HG02884 (cell line): ENCODE data around the gene ABCA1.
"Not testable (repeated sequence)": the region's sequence is repeated elsewhere in the genome, so short reads cannot be mapped to it uniquely, and the experiment has no call there.

Source experiments
- ATAC-seq: cut with Tn5 transposase; IDR thresholded peaks from one replicate; pipeline ENCODE4 v1.9.1; 2021; ENCODE audit warnings: mild to moderate bottlenecking, moderate library complexity; ENCODE audit not compliant: unreplicated experiment

ABCA1 gene

DNA sequence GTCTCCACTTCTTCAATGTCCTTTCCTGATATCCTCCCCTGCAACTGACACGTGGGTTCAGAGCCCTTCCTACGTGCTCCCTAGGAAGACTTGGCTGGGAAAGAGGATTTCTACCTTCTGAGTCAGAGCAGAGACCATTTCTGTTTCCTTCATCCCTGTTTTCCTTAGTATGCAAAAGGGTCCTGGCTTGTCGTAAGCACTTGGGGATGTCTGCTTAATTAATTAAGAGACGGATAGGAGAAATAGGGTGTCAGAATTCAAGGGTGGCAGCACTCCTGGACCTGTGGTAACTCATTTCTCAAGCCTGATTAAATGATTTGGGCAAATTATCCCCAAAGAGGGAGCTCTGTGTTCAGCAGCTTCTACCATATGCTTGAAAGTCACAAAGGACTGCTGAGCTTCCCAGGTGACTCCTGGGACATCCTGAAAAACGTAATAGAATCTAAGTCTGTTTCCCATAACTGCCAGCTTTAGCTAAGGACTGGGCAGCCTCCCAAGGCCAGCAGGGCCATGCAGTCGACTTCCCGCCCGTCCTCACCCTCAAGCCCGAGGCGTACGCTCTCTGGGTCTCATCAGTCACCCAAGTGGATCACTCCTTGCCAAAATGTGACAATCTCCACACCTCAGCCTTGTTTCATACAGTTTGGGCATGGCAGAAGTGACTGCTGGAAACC is 20.5 kb downstream of the ABCA1 start:
- ATAC-seq, result no peak

DNA sequence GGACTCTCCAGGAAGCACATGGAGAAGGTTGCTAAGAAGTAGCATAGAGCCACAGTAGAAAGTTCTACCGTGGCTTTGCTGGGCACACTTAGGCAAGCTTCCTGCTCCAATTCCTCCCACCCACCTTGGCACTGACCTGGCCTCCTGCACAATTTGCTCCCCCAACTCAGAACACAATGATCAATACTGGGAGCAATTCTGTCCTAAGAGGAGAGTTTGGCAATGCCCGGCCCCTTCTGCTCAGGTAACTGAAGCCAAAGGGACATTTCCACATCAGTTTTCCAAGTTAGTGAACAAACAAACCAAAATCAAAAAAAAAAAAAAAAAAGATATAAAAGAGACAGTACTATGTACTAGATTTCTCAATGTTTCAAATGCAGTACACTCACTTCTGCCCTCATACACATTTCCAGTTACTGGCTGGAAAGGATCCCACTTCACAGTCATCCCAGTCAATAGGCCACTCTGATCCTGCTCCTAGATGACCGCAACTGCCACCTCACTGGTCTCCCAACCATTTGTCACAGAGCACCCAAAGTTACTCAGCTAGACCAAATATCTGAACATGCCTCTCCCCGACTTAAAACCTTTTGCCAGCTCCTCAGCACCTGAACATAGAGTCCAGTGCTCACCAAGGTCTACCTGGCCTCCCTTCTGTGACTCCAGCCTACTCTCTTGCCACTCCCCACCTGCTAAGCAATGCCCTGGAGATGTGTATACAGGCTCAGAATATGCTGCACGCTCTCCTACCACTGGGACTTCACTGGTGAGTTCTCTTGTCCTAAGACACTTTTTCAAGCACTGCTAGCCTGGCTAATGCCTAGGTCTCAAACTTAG is 21.3 kb downstream of the ABCA1 start:
- ATAC-seq, result no peak

DNA sequence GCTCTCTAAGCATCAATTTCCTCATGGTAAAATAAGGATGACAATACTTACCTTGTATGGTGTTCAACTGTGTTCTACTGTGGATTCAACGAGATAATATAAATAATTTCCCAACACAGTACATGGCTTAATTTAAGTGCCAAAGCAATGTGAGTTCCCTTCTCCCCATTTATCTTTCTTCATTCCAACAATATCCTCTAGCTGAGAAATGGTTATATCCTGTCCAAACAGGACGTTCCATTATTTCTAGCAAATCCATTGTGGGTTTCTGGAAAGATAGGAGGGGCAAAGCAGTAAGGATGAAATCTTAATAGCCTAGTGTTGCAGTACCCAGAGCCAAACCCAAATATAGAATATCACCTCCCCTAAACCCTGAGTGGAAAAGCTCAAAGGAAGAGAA is 22.0 kb downstream of the ABCA1 start:
- ATAC-seq, result no peak

DNA sequence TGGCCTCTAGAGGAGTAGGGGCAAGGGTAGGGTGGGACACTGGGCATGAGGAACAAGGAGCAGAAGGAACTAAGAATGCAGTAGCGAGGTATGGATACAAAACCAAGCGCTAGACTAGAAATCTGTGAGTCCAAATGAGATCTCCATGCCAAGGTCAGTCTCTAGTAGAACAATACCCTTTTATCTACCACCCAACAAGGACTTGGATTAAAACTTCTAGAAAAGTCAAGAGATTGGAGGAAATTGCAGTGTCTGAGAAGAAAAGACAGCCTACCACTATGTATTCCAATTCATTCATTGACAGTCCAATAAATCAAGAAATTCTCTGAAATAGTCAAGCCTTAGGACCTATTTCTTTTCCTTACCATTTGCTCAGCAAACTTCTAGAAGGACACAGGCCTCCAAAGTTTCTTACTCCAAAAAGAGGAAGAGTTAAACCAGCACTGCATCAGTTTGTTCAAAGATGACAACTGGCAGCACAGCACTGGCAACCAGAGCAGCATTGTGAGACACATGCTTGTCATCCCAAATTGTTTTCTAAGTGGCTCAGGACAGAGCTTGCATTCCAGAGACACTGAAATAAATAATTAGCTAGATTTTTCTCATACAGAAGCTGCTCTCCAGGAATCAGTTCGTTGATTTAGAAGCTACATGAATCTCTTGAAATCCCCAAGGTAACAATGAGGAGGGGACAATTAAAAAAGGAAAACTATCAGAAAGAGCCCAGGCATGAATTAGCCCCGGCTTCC is 22.6 kb downstream of the ABCA1 start:
- ATAC-seq, result no peak

DNA sequence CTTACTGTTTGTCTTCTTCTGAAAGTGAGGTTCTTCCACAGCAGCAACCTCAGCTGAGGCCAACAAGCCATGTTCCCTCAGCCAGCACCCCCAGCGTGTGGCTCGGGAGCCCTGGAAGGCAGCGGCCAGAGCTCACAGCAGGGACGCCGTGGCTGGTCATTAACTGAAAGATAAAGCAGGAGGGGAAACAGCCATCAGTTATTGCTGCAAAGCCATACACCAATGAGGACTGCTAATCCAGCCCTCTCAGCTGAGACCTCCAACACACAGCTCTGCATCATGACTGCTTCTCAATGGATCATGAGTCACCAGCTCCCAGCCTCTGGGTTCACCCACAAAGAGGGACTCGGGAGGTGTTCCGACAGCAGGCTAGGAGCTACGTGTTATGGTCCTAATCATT is 24.3 kb downstream of the ABCA1 start:
- no peak for ATAC-seq

GRCh38 chr9:104900871-104901270 is 27.1 kb downstream of the ABCA1 start:
- ATAC-seq, result no peak

- no peak for ATAC-seq
These were observed 27.6 kb downstream of the ABCA1 start for GRCh38 chr9:104900324-104900723.

DNA sequence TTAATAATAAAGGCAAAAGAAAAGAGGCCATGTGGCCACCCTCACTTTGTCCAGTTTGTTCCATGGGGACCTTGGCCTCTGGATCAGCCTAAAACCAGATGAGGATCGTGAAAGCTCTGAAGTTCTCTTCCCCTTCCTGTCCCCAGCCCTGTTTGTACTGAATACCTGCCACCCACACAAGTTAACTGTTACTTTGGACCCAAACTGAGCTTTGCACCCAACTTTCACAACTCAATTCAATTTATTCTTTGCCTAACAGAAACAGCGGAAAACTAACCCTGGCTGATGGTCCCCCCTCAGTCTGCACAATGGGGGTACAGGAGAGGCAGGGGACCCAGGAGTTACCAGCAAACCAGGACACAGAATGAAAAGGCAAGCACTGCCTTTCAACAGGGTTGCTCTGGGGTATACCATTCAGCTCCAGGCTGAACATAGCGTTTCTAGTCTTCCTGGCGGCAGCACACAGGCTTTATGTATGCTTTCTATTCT is 28.2 kb downstream of the ABCA1 start:
- no peak for ATAC-seq

DNA sequence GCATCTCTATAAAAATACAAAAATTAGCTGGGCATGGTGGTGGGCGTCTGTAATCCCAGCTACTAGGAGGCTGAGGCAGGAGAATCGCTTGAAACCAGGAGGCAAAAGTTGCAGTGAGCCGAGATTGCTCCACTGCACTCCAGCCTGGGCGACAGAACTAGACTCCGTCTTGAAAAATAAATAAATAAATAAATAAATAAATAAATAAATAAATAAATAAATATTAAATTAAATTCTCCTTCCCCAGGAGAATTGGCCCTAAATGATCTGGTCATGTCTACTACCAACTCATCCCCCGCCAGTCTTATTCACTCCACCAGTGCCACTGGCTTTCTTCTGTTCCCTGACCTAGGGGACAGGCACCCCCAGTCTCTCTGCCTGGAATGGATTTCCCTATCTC is 29.6 kb downstream of the ABCA1 start:
- ATAC-seq, result not testable (repeated sequence)

DNA sequence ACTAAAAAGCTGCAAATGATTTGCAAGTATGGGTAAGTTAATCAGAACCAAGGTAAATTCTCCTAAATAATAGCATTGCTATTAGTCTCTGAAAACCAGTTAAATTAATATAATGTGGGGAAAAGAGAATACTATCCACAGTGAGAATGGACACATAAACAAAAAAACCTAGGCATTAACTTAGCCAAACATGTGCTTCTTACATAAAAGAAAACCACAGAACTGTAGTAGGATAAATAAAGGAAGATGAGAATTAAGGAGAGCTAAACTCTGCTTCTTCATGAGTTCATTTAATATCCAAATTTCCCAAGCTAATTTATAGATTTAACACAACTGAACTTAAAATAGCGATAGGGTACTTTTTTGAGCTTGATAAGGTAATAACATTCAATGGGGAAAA is 31.8 kb downstream of the ABCA1 start:
- ATAC-seq, result no peak

DNA sequence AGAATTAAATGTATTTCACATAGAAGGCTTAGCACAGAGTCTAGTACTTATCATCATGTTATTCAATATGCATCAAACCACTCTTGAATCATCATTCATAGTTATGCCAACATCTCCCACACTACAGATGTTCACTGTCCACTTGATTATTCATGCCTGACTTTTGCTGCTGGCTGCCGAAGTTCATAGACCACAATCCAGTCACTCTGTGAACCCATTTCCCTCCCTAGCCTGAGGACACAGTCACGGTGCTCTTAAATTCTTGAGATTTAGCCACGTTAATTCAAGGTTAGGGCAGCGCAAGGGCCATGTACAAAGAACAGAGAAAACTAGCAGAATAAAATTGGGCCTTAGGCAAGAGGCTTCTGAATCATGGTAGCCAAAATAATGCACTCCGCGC is 32.4 kb downstream of the ABCA1 start:
- no peak for ATAC-seq

- no peak for ATAC-seq
These were observed 35.3 kb downstream of the ABCA1 start for GRCh38 chr9:104892701-104893100.

DNA sequence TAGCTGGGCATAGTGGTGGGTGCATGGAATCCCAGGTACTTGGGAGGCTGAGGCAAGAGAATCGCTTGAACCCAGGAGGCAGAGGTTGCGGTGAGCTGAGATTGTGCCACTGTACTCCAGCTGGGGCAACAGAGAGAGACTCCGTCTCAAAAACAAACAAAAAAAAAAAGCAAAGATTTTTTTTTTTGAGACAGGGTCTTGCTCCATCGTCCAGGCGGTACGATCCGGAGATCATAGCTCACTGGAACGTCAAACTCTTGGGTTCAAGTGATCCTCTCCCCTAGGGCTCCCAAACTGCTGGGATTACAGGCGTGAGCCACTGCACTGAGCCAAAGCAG is 37.6 kb downstream of the ABCA1 start:
- ATAC-seq, result no peak

- no peak for ATAC-seq
These were observed 41.9 kb downstream of the ABCA1 start for GRCh38 chr9:104885818-104886709.

GRCh38 chr9:104883169-104883568 is 44.8 kb downstream of the ABCA1 start:
- no peak for ATAC-seq

DNA sequence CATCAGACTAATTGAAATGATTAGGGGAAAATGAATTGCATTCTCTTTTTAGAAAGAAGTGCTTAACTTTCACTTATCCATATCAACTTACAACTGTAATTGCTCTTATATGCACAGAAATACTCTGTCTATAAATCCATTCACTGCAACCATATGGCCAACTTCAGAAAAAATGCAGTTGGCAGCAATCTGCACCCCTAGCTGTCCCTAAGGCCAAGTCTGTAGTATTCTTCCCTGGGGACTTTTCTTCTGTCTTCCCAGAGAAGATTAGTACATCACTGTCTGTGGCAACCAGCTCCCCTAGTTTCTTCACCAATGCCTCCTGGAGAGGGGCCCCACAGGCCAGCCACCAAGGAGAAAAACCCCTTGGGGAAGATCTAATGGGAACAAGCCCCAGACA is 45.4 kb downstream of the ABCA1 start:
- no peak for ATAC-seq

DNA sequence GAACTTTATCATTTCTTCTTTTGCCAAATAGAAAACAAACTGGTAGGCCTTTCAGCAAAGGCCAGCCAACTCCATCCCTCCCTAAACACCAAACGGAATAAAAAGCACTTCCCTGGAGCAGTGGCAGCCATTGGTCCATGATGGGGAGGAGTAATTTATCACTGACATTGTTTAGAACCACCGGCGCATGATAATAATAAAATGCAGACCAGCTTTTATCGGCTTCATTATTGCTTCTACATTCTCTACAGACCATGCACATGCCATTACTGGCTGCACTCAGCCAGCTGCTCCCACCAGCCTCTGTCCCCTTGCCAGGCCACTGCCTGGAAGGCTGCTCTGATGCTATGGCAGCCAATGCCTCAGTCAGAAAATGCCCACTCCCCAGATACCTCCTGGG is 45.9 kb downstream of the ABCA1 start:
- no peak for ATAC-seq

DNA sequence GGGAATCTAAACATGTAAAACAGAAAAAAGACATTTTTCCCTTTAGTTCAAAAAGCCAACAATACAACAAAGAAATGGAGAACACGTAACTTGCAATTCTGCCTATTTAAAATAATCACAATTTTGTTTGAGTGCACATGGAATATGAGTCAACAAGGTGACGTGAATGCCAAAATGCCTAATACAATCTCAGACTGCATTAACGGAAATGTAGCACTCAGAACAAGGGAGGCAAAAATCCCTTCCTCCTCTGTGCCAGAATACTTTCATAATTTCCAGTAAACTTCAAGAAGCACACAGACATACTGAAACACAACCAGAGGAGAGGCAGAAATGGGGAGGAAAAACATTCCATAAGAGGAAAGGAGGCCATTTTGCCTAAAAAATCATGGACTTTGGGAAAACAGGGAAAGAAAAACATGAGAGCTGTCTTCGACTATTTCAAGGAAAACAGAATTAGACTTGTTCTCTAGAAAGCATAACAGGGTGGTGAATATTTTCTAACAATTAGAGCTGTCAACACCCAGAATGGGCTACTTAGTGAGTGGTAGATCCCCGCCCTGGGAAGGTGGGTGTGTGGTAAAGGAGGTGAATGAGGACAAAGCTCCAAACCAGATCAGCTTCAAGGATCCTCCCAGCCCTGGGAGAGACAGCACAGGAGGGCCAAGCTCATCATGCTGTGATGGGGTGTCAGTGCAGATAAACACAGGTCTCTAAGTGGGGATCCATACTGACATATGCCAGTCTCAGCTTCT is 48.2 kb downstream of the ABCA1 start:
- no peak for ATAC-seq

GRCh38 chr9:104876587-104876986 is 51.4 kb downstream of the ABCA1 start:
- ATAC-seq, result no peak

- ATAC-seq, result no peak
These were observed 52.1 kb downstream of the ABCA1 start for GRCh38 chr9:104875897-104876296.
